PFSK-1 (cell line): Measurements from ENCODE around the gene SPATA33.

Experiments
- FOXP2 ChIP-seq: optimal IDR thresholded peaks from 2 replicates; pipeline ENCODE3; 2011; ENCODE audit warnings: borderline replicate concordance, control low read depth, inconsistent platforms; ENCODE audit not compliant: insufficient read depth; ENCODE audit errors: extremely low read length, extremely low read depth
- POLR2AphosphoS5 ChIP-seq: IDR thresholded peaks from 2 replicates; pipeline ENCODE4 v1.6.1; 2012; ENCODE audit warnings: low read depth, mild to moderate bottlenecking, control low read depth, low read length, moderate library complexity
- REST ChIP-seq, 2 experiments: IDR thresholded peaks; 2 replicates each; pipeline versions ENCODE4 v1.6.1 to v1.8.0; 2011 to 2012; ENCODE audit warnings: low read depth in 2 of 2, low read length in 2 of 2, control low read depth in 1 of 2, inconsistent platforms in 1 of 2, mild to moderate bottlenecking in 1 of 2, moderate library complexity in 1 of 2; ENCODE audit not compliant: insufficient read depth in 1 of 2
- SIN3A ChIP-seq: IDR thresholded peaks from 2 replicates; pipeline ENCODE4 v1.6.1; 2012; ENCODE audit warnings: mild to moderate bottlenecking, low read length, moderate library complexity, borderline replicate concordance; ENCODE audit not compliant: insufficient read depth
- TAF1 ChIP-seq: IDR thresholded peaks from 2 replicates; pipeline ENCODE4 v1.6.1; 2012; ENCODE audit warnings: low read length, control low read depth, borderline replicate concordance; ENCODE audit not compliant: insufficient read depth

The SPATA33 gene

DNA sequence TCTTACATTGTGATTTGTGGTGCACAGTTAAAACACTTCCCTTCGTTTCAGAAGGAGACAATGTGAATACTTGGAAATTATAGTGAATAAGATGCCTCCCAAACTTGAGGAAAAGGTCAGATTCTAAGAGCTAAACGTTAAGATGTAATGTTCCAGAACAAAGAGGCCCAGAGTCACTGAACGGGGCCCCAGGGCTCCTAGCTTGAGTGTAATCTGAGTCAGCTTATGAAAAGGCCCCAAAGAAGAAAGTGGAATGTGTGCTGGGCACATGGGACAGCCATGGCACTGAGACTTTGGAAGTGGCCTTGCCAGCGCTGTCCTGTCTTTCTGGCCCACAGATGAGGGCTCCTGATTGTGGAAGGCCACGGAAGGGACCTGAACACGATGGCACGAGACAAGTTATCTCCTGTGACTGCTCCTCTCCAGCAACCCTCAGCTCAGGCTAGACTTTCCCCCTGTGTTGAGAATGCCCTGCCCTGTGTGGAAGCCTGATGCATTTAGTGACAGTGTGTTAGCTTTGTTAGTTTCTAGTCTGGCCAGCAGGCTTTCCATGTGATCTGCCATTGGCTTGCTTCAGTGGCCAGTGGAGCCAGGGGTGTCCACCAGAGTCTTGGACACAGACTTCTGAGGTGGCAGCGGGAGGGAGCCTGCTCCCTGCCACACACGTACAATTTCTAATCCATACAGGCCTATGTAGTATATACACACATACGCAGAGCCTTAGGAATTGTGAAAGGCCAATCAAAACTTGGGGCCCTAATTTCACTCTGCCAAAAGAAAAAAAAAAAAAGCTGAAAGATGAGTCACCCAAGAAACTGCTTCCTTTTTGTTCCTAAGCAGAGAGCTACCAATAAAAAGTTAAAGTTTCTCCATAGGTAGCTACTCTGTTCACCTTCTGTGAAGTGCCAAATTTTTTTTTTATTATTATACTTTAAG lies 13.1 kb downstream of the SPATA33 start:
- TF ChIP-seq POLR2AphosphoS5 (no peak), REST (IDR thresholded peaks at IDR 0.05; ENCODE audit: insufficient read depth in 1 of 2, low read depth in 2 of 2, low read length in 2 of 2) (no peak)

DNA sequence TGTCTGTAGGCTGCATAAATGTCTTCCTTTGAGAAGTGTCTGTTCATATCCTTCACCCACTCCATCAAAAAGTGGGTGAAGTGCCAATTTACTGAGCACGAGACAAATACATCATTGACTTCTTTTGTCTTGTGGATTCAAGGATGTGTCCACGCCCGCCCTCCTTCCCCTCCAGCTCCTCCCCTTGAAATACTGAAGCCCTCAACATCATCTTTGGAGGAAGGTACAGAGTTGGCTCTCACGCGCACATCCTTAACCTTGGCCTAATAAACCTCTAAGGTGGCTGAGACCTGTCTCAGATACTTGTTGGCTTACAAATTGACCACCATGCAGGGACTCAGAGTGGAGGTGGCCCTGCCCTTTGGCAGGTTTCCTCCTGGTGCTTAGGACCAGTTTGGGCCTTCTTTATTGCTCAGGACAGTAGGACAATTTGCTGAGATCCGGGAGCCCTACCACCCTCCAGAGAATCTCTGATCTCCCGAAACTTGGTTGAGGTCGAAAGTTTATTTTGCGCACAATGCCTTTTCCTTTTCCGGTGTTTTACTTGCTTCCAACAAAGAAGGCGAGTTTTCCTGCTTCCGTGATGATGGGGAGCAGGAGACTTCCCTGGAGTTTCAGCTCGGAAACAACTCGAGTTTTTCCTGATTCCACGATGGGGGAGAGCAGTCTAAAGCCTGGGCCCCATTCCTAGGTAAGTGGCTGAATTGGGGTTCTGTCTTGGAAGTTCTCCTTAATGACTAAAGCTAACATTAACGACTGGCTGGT lies 14.7 kb downstream of the SPATA33 start:
- TF ChIP-seq SIN3A (no peak), FOXP2 (no peak), POLR2AphosphoS5 (no peak), REST (IDR thresholded peaks at IDR 0.05; ENCODE audit: insufficient read depth in 1 of 2, low read depth in 2 of 2, low read length in 2 of 2) (no peak)

DNA sequence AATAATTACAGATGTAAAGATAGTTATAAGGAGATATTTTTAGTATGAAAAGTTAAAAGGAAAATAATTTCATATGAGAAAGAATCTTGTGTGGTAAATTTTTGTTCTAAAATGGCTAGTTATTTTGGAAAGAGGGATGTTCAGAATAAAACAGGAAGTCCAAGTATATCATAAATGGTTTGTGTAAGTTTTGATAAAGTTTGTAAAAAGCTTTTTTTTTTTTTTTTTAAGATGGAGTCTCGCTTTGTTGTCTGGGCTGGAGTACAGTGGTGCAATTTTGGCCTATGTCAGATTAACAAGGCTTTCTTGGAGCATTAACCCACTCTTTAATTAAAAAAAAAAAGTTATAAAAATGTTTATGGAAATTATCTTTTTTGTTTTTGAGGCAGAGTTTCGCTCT lies 20.6 kb downstream of the SPATA33 start:
- TF ChIP-seq POLR2AphosphoS5, result no peak
- no peak for TF ChIP-seq TAF1
- TF ChIP-seq REST (IDR thresholded peaks at IDR 0.05; ENCODE audit: insufficient read depth in 1 of 2, low read depth in 2 of 2, low read length in 2 of 2), result no peak
- TF ChIP-seq SIN3A, result no peak
- no peak for TF ChIP-seq FOXP2

- TF ChIP-seq REST (IDR thresholded peaks at IDR 0.05; ENCODE audit: insufficient read depth in 1 of 2, low read depth in 2 of 2, low read length in 2 of 2) (no peak), POLR2AphosphoS5 (no peak), SIN3A (no peak)
These were observed 28.3 kb downstream of the SPATA33 start for GRCh38 chr16:89685916-89686315.
